Spleen (tissue), 13 donors: ENCODE measurements around the gene TWIST2. TPM values are rescaled to one million over a fixed set of nuclear protein-coding genes. Genes with fewer than 3 reads are reported as not detected.
A peak's percentile ranks its signal among the peaks of the same experiment; 100 is the strongest.

ENCODE experiments used
- DNase-seq: peaks from one replicate; pipeline ENCODE4 v3.0.0-alpha.2; 2020
- H3K27ac ChIP-seq, 8 donors: fragments of 200-600 bp; sonication (generic) in 7 of 8; 1 replicate in 4 of 8; 2 replicates in 4 of 8; pipeline versions ENCODE4 v1.5.0 to v1.8.0; 2016 to 2021; ENCODE audit warnings: inconsistent platforms in 4 of 8, mild to moderate bottlenecking in 4 of 8, moderate library complexity in 1 of 8
- H3K27me3 ChIP-seq, 7 donors: fragments of 200-600 bp; sonication (generic) in 6 of 7; replicated peaks in 1 of 7; 1 replicate in 4 of 7; 2 replicates in 3 of 7; pipeline versions ENCODE4 v1.5.0 to v1.8.0; 2016 to 2021; ENCODE audit warnings: inconsistent platforms in 3 of 7, mild to moderate bottlenecking in 1 of 7
- H3K36me3 ChIP-seq, 6 donors: fragments of 200-600 bp; sonication (generic) in 5 of 6; 1 replicate in 4 of 6; 2 replicates in 2 of 6; pipeline versions ENCODE4 v1.5.0 to v1.8.0; 2016 to 2021; ENCODE audit warnings: inconsistent platforms in 2 of 6
- H3K4me1 ChIP-seq, 6 donors: fragments of 200-600 bp; sonication (generic) in 5 of 6; 1 replicate in 3 of 6; 2 replicates in 3 of 6; pipeline versions ENCODE4 v1.5.0 to v1.8.0; 2016 to 2021; ENCODE audit warnings: inconsistent platforms in 3 of 6
- H3K4me3 ChIP-seq, 8 donors: fragments of 200-600 bp; sonication (generic) in 7 of 8; 1 replicate in 4 of 8; 2 replicates in 4 of 8; pipeline versions ENCODE4 v1.5.0 to v1.8.0; 2016 to 2021; ENCODE audit warnings: inconsistent platforms in 4 of 8, mild to moderate bottlenecking in 4 of 8, moderate library complexity in 2 of 8
- H3K9me3 ChIP-seq, 8 donors: fragments of 200-600 bp; sonication (generic) in 7 of 8; 1 replicate in 4 of 8; 2 replicates in 4 of 8; pipeline versions ENCODE4 v1.5.0 to v1.8.0; 2016 to 2021; ENCODE audit warnings: inconsistent platforms in 4 of 8
- CTCF ChIP-seq, 11 experiments: fragments of 200-600 bp in 7 of 11; fragments of 450-650 bp in 4 of 11; sonication (generic) in 4 of 11; IDR thresholded peaks in 8 of 11; conservative IDR thresholded peaks in 3 of 11; 1 replicate in 7 of 11; 2 replicates in 4 of 11; pipeline versions ENCODE4 v1.4.0 to v1.8.0; 2016 to 2021; ENCODE audit warnings: antibody characterized with exemption in 11 of 11, inconsistent platforms in 4 of 11, mild to moderate bottlenecking in 1 of 11
- POLR2A ChIP-seq, 3 donors: fragments of 450-650 bp; IDR thresholded peaks; one replicate each; pipeline ENCODE4 v1.5.1; 2017; ENCODE audit warnings: antibody characterized with exemption in 3 of 3, mild to moderate bottlenecking in 1 of 3
- POLR2AphosphoS5 ChIP-seq, 3 donors: sonication (generic); formaldehyde crosslinking; IDR thresholded peaks; one replicate each; pipeline ENCODE4 v1.5.1; 2017; ENCODE audit warnings: antibody characterized with exemption in 3 of 3
- WGBS, 5 donors: extraction: QIAGEN DNeasy Blood & Tissue Kit in 3 of 5; methylation state at CpG; one replicate each; pipeline versions ENCODE4 v1.1.5 to v1.1.7; 2013 to 2018; 5-methylcytosine and 5-hydroxymethylcytosine counted together
- intact Hi-C: fragments of 100-400 bp; cut with DNase I; formaldehyde crosslinking; loops from one replicate; pipeline ENCODE4 v1.15.0; 2023; ENCODE audit warnings: low total_unique reads
- long read RNA-seq, 2 donors: transcript quantifications; one replicate each; lab custom pipeline, GENCODE V29; 2026
- polyA plus RNA-seq, 3 donors: library from polyadenylated mRNA; stranded (reverse); fragments of 200-250 nt; gene quantifications; one replicate each; pipeline ENCODE4 v1.2.1, GENCODE V29; 2013
- total RNA-seq, 7 donors: library from RNA; depleted of rRNA in 3 of 7; stranded (reverse); fragments of >200 nt in 3 of 7; fragmentation: NEBNext Ultra II Directional in 4 of 7; extraction: Animal tissue kit (Norgen Biotek cat#: 25700) in 4 of 7; gene quantifications; one replicate each; pipeline versions ENCODE4 v1.1.0 to v1.2.1, GENCODE V29; 2016 to 2021
- donor health status: healthy with polysubstance abuse.
- donor health status: DM: no; HTN: no; CAD: no; lungs with moderate emphysema.
- donor health status: DM: no; HTN: no; CAD: no.
- donor health status: Bipolar disorder and iron deficiency.
- donor health status: healthy.
- donor health status: DM: no; HTN: no; CAD: no.
- donor health status: DM: yes; HTN: yes; CAD: no.

The TWIST2 gene
- 1 to 10 TPM; 2.1 to 9.0 (median 2.6) TPM for total RNA-seq
- 1 to 10 TPM; 1.7 to 2.4 (median 2.1) TPM for polyA plus RNA-seq
- long read RNA-seq, donor 1, partial matches to known transcripts, result 0 of 4 reads
- long read RNA-seq, donor 1, other reads (novel, unspliced or antisense), result 0 of 4 reads
- long read RNA-seq, donor 2, partial matches to known transcripts, result 0 of 2 reads
- long read RNA-seq, donor 2, other reads (novel, unspliced or antisense), result 0 of 2 reads

- Histone ChIP-seq H3K36me3 (no peaks in the 10 kb centered on the region), H3K27ac (peak within 1 kb of the TSS in 7 of 8 donors; percentile 26 to 64 (median 46)), H3K4me3 (peak within 1 kb of the TSS; percentile 25 to 72 (median 55)), H3K4me1 (peaks cover 0 to 40% (median 30%) of the 10 kb centered on the region in 6 donors), H3K27me3 (peaks cover 0 to 96% (median 53%) of the 10 kb centered on the region in 7 donors), H3K9me3 (no peaks in the 10 kb centered on the region)
- TF ChIP-seq POLR2AphosphoS5 (IDR thresholded peaks at IDR 0.05) (peak in 2 of 3 donors; percentile 10 to 57), POLR2A (IDR thresholded peaks at IDR 0.05) (no peak)
- WGBS, 5 donors, result 4 to 23% (median 7%) methylated on average over 16 to 90 of the region's 90 CpGs
- no peak for DNase-seq
- intact Hi-C loops, result no loop called here
These were observed at the start of gene TWIST2 for GRCh38 chr2:238847841-238848690. Gene TWIST2 (plus strand): TSS chr2:238848085. CDS start chr2:238848216, 131 bp downstream.

- Histone ChIP-seq H3K9me3 (no peaks in the 10 kb centered on the region), H3K4me3 (no peak overlapping the region), H3K27me3 (peaks cover 0 to 44% (median 0%) of the 10 kb centered on the region in 7 donors), H3K27ac (no peak overlapping the region), H3K4me1 (no peaks in the 10 kb centered on the region), H3K36me3 (no peaks in the 10 kb centered on the region)
- WGBS, 5 donors, result 85 to 92% (median 90%) methylated on average over 8 of the region's 8 CpGs
- TF ChIP-seq POLR2AphosphoS5 (IDR thresholded peaks at IDR 0.05) (no peak), POLR2A (IDR thresholded peaks at IDR 0.05) (no peak), CTCF (IDR thresholded peaks at IDR 0.05 in 8 of 11, conservative IDR thresholded peaks at IDR 0.05 in 3 of 11) (no peak)
- no peak for DNase-seq
- intact Hi-C loops, result no loop called here
These were observed 46.1 kb upstream of the TWIST2 start for GRCh38 chr2:238801791-238802190.

GRCh38 chr2:238802957-238803356 is 44.9 kb upstream of the TWIST2 start:
- H3K4me3 ChIP-seq, result no peak overlapping the region
- no peak for DNase-seq
- no peak for TF ChIP-seq CTCF (IDR thresholded peaks at IDR 0.05 in 8 of 11, conservative IDR thresholded peaks at IDR 0.05 in 3 of 11)
- no peak for TF ChIP-seq POLR2AphosphoS5 (IDR thresholded peaks at IDR 0.05)
- no peak for TF ChIP-seq POLR2A (IDR thresholded peaks at IDR 0.05)
- H3K4me1 ChIP-seq, result no peaks in the 10 kb centered on the region
- H3K27ac ChIP-seq, result no peak overlapping the region
- intact Hi-C loops, result no loop called here
- no peaks in the 10 kb centered on the region for H3K9me3 ChIP-seq
- H3K27me3 ChIP-seq, result peaks cover 0 to 32% (median 0%) of the 10 kb centered on the region in 7 donors
- 56 to 70% (median 63%) methylated on average over 4 of the region's 4 CpGs for WGBS, 5 donors
- H3K36me3 ChIP-seq, result no peaks in the 10 kb centered on the region

- Histone ChIP-seq H3K27me3 (peaks cover 0 to 28% (median 0%) of the 10 kb centered on the region in 7 donors), H3K4me1 (no peaks in the 10 kb centered on the region), H3K4me3 (no peak overlapping the region), H3K27ac (no peak overlapping the region), H3K9me3 (peaks cover 0 to 11% (median 8%) of the 10 kb centered on the region in 8 donors), H3K36me3 (no peaks in the 10 kb centered on the region)
- no peak for DNase-seq
- no peak for TF ChIP-seq POLR2AphosphoS5 (IDR thresholded peaks at IDR 0.05)
- TF ChIP-seq CTCF (IDR thresholded peaks at IDR 0.05 in 8 of 11, conservative IDR thresholded peaks at IDR 0.05 in 3 of 11), result no peak
- TF ChIP-seq POLR2A (IDR thresholded peaks at IDR 0.05), result no peak
- intact Hi-C loops, result no loop called here
- 62 to 75% (median 67%) methylated on average over 17 of the region's 17 CpGs for WGBS, 5 donors
These were observed 43.7 kb upstream of the TWIST2 start for GRCh38 chr2:238803996-238804870.
